Left cardiac atrium (tissue), 4 donors: ENCODE data around the gene SRGAP1. TPM values are rescaled to one million over a fixed set of nuclear protein-coding genes. Genes with fewer than 3 reads are reported as not detected.
A peak's percentile ranks its signal among the peaks of the same experiment; 100 is the strongest.
"Not testable (repeated sequence)": the region's sequence is repeated elsewhere in the genome, so short reads cannot be mapped to it uniquely, and the experiment has no call there.

Experiments used
- ATAC-seq, 2 donors: fragments of 200-7000 bp; cut with Tn5 transposase; one replicate each; pipeline ENCODE4 v1.9.1; 2020; ENCODE audit warnings: mild to moderate bottlenecking in 2 of 2, moderate library complexity in 2 of 2
- DNase-seq: peaks from one replicate; pipeline ENCODE4 v3.0.0-alpha.2; 2020
- intact Hi-C, 2 donors: fragments of 100-400 bp; cut with DNase I; formaldehyde crosslinking; loops; one replicate each; pipeline versions ENCODE4 v1.14.1 to v1.15.1; 2022 to 2023
- total RNA-seq, 2 donors: library from RNA; stranded (reverse); fragmentation: NEBNext Ultra II Directional; extraction: Animal tissue kit (Norgen Biotek cat#: 25700); gene quantifications; one replicate each; pipeline ENCODE4 v1.2.1, GENCODE V29; 2021
- donor health status: DM: no; HTN: yes; CAD: no.
- donor health status: DM: no; HTN: yes; CAD: no; lungs with severe emphysema.
- donor health status: DM: yes; HTN: yes; CAD: no.
- donor health status: Dilated cardiomyopathy.

SRGAP1 gene
- total RNA-seq, 2 donors from 2014 or later: 4.3 to 5.5 TPM

DNA sequence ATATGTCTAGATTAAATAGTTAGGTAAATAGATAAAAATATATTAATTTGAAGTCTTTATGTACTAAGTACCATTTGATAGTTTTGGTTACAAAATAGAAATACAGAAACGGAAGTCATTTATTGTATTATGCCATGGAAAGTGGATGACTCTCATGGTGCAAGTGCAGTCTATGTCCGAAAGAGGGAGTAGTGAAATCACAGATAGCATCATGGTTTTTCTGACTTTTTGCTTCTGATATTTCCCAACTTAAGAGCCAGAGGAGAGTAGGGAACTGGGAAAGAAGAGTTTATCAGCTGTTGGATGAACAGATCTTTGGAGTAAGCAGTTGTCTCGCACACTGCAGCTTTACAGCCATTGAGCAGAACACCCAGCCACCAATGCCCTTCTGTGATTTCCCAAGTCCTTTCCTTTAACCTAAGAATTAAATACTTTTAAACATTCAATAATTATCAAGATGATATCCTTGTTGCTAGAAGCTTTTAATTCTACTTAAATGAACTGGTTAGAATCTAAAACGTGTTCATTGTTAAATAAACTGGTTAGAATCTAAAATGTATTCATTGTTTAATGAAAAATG lies 18.4 kb upstream of the SRGAP1 start:
- ATAC-seq (peak; percentile 38 to 63), DNase-seq (no peak)
- intact Hi-C loops: loop anchor here in 1 of 2 donors (5.0 kb wide), 1 partner anchor 566 kb away; the partner anchor contains the start of gene C12orf56

DNA sequence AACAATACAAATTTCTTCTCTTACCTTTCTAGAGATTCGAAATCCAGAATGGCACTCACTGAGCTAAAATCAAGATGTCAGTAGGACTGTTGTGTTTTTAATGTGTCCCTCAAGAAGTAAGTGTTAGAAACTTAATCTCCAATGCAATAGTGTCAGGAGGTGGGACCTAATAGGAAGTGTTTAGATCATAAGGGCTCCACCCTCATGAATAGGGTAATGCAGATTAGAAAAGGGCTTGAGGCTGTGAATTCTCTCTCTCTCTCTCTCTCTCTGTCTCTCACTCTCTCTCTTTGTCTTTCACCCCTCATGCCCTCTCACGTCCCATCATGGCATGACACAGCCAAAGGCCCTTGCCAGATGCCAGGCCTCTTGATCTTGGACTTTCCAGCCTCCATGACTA lies 15.6 kb upstream of the SRGAP1 start:
- ATAC-seq (no peak), DNase-seq (no peak)
- intact Hi-C loops: loop anchor here in 1 of 2 donors (5.0 kb wide), 1 partner anchor 563 kb away; the partner anchor contains the start of gene C12orf56

DNA sequence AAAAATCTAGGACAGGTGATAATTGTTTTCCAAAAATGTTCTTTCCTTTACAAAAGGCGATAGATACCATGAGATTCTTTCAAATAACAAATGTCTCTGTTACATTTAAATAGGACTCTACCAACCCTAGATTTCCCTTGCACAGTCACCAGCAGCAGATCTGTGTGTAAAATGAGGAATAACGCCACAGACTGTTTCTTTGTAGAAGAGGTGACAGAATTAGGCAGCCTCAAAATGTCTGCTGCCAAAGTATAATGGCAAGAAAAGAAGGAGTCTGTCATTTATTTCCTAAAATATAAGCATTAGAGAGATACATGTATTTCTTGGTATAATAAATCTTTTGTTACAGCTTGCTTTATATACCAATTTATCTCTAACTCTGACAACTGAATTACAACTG lies 8.5 kb upstream of the SRGAP1 start:
- intact Hi-C loops: loop anchor here in 1 of 2 donors (2.0 kb wide), 1 partner anchor 421 kb away; no protein-coding TSS in a partner anchor
- ATAC-seq (no peak), DNase-seq (no peak)

DNA sequence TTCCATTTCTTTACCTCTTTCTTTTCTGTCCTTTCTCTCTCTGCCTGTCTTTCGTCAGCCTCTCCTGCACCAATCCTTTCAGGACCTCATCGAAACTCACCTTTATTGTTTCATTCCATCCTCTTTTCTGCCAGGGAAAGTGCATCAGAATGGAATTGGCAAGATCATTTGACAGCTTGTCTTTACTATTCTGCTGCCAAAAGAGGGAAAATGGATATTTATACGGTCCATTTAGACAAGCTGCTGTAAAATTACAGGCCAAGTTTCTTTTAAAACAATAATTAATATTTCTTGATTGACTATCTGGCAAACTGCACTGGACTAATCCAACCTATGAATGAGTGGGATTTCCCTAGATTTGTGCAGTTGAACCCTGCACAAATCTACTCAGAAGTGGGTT lies 7.6 kb upstream of the SRGAP1 start:
- ATAC-seq: no peak
- intact Hi-C loops: loop anchor here in 1 of 2 donors (2.0 kb wide), 1 partner anchor 420 kb away; no protein-coding TSS in a partner anchor
- no peak for DNase-seq

DNA sequence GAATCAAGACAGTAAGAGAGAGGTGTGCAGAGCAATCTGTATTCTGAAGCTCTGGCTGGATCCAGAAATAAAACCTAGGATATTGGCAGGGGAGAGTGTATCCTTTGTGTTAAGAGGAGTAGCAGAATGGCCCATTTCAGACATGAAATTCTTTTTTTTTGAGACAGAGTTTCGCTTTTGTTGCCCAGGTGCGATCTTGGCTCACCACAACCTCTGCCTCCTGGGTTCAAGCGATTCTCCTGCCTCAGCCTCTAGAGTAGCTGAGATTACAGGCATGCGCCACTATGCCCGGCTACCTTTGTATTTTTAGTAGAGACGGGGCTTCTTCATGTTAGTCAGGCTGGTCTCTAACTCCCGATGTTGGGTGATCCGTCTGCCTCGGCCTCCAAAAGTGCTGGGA lies 6.1 kb upstream of the SRGAP1 start:
- intact Hi-C loops: loop anchor here in 1 of 2 donors (2.0 kb wide), 1 partner anchor 418 kb away; no protein-coding TSS in a partner anchor
- no peak for DNase-seq
- no peak for ATAC-seq

- ATAC-seq (no peak), DNase-seq (no peak)
- intact Hi-C loops: loop anchor here (5.0 to 10.0 kb wide), 3 partner anchors 104 to 341 kb away; no protein-coding TSS in a partner anchor
Observed at GRCh38 chr12:63841011-63841410, 3.5 kb upstream of the SRGAP1 start.

DNA sequence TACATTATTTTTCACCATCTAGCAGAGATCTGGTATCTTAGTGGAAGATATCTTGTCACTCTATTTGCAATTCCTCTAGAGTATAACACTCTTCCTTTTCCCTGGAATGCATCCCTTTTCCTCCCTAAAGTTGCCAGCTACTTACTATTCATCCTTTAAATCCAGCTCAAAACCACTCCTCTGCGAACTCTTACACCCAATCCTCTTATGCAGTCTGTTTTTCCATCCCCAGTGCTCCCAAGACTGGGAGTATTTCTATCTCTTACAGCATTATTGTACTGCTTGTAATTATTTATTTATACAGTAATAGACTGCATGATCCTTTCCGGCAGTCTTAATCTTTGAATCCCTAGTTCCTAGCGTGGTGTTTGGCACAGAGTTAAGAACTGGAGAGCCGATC lies 2.9 kb upstream of the SRGAP1 start:
- DNase-seq: no peak
- intact Hi-C loops: loop anchor here (5.0 to 10.0 kb wide), 3 partner anchors 103 to 341 kb away; no protein-coding TSS in a partner anchor
- ATAC-seq: no peak

DNA sequence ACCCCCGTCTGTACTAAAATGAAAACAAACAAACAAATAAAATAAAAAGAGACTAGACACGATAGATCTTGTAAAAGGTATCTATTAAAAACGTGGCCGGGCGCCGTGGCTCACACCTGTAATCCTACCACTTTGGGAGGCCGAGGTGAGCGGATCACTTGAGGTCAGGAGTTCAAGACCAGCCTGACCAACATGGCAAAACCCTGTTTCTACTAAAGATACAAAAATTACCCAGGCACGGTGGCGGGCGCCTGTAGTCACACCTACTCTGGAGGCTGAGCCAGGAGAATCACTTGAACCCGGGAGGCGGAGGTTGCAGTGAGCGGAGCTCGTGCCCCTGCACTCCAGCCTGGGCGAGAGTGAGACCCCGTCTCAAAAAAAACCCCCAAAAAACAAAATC lies 1.8 kb upstream of the SRGAP1 start:
- intact Hi-C loops: loop anchor here (2.0 to 10.0 kb wide), 4 partner anchors 102 to 340 kb away; no protein-coding TSS in a partner anchor
- peak; percentile 26 for DNase-seq
- ATAC-seq: not testable (repeated sequence)

- ATAC-seq (no peak), DNase-seq (no peak)
- intact Hi-C loops: loop anchor here (2.0 to 10.0 kb wide), 4 partner anchors 102 to 339 kb away; no protein-coding TSS in a partner anchor
Observed at GRCh38 chr12:63843254-63843720, 1.2 kb upstream of the SRGAP1 start.

DNA sequence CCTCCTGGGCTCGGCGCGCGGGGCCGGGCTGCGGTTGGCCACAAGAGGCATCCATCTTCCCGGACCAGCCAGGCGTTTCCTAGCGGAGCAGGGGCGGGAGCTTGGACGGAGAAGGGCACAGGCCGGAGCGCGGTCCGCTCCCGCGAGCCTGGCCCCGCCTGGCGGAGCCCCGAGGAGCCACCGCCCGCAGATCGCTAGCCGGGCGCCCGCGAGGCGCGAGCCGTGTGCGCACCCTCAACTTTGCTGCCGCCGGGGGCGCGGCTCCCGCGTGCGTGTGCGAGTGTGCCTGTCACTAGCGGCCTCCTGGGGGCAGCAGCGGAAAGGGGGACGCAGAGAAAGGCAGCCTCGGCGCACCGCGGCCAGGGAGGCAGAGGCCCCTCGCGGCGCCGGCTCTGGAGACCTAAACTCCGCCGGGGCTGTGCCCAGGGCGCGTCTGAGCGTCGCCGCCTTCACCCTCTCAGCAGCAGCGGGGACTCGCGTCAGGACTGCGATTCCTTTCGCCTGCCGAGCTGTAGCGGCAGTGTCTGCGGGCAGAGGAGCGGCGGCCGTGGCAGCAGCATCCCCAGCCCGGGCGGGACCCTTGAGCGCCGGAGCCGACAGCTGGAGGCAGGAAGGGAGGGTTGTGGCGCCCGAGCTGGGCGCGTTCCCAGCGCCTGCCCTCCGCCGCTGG lies 644 bp upstream of the SRGAP1 start:
- intact Hi-C loops: loop anchor here (2.0 to 10.0 kb wide), 4 partner anchors 101 to 338 kb away; no protein-coding TSS in a partner anchor
- DNase-seq: peak; percentile 94
- ATAC-seq: peak; percentile 92 to 94

- no peak for ATAC-seq
- intact Hi-C loops: loop anchor here (10.0 kb wide), 2 partner anchors 99 to 239 kb away; no protein-coding TSS in a partner anchor
- DNase-seq: no peak
Observed at GRCh38 chr12:63845726-63846125, 1.2 kb downstream of the SRGAP1 start.

DNA sequence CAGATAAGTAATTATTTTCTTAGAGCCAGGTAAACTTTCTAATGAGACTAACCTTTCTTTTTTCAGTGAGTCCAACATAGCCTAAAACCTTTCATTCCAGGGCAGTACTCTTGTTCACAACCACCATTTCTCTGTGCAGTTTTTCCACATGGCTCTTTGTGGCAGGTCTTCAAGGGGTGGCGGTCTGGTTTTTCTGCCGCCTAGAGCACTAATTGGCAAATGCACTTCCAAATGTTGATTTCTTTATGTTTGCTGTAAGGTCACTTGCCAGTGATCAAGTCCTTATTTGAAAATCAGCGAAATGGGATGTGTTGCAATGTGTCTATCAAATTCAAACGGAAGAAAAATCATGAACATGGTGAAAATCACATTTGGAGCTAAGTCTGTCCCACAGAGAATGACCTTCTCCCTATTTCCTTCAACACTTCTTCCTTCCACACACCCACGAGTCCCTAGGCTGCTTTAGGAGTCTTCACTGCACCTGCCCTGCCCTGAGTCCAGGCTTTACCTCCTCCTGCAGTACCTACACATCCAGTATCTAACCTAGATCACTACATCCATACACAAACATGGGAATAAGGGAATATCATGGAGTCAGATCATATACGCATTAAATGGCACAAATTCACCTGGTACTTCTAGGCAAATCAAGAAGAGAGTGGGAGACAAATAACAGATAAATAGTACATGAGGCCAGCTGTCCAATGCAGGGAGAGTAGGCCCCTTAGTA lies 1.9 kb downstream of the SRGAP1 start:
- DNase-seq (no peak), ATAC-seq (no peak)
- intact Hi-C loops: loop anchor here (10.0 kb wide), 2 partner anchors 98 to 238 kb away; no protein-coding TSS in a partner anchor

GRCh38 chr12:63848450-63848849 lies 4.0 kb downstream of the SRGAP1 start:
- no peak for ATAC-seq
- intact Hi-C loops: loop anchor here (10.0 kb wide), 2 partner anchors 96 to 236 kb away; no protein-coding TSS in a partner anchor
- DNase-seq: no peak

DNA sequence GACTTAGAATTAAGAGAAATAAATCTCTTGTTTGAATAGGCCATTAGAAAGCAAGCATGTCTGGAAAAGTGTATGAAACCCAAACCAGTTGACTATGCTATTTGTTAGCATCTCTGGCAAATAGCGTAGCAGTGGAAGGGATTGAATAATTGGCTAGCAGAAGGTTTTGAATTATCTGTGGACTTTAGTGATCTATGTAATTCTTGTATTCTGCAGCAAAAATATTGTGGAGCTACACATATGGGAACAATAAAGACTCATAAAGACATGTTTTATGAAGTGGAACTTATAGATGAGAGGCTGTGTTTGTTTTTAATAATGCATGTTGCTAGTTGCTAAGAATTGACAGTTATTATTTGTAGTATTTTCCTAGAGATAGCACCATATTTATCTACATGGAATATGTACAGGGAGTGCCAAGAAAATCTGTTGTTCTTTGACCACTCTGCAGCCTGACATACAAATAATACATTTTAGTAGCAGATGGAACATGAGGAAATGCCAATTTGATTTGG lies 4.7 kb downstream of the SRGAP1 start:
- intact Hi-C loops: loop anchor here (10.0 kb wide), 2 partner anchors 96 to 236 kb away; no protein-coding TSS in a partner anchor
- ATAC-seq (no peak), DNase-seq (no peak)

GRCh38 chr12:63849641-63850040 lies 5.1 kb downstream of the SRGAP1 start:
- ATAC-seq (no peak), DNase-seq (no peak)
- intact Hi-C loops: loop anchor here (10.0 kb wide), 2 partner anchors 95 to 235 kb away; no protein-coding TSS in a partner anchor

DNA sequence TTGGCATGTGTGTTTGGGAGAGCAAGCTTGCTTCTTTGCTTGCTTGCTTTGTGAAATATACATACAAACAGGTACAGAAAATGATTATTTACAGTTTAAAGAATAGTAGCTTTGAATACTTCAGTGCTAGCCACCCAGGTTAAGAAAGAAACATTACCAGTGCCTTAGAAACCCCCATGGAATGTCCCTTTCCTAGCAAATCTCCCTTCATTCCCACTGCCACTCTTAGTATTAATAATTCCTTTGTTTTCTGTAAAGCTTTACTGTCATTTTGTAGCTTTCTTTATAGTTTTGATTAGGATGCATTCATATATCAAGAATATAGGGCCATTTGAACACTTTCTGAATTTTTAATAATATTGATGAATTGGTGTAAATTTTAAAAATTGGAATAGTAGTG lies 9.5 kb downstream of the SRGAP1 start:
- ATAC-seq: no peak
- intact Hi-C loops: no loop called here
- no peak for DNase-seq

DNA sequence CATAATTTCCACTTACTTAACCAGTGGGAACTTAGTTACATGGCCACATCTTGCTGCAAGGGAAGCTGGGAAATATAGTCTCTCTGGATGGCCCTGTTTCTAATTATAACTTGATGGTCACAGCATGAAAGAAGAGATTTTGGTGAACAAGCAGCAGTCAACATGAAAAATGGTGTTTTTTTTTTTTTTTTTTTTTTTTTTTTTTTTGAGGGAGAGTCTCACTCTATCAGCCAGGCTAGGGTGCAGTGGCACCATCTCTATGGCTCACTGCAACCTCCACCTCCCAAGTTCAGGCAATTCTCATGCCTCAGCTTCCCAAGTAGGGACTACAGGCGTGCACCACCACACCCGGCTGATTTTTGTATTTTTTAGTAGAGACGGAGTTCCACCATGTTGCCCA lies 10.8 kb downstream of the SRGAP1 start:
- ATAC-seq: no peak
- intact Hi-C loops: no loop called here
- DNase-seq: no peak

DNA sequence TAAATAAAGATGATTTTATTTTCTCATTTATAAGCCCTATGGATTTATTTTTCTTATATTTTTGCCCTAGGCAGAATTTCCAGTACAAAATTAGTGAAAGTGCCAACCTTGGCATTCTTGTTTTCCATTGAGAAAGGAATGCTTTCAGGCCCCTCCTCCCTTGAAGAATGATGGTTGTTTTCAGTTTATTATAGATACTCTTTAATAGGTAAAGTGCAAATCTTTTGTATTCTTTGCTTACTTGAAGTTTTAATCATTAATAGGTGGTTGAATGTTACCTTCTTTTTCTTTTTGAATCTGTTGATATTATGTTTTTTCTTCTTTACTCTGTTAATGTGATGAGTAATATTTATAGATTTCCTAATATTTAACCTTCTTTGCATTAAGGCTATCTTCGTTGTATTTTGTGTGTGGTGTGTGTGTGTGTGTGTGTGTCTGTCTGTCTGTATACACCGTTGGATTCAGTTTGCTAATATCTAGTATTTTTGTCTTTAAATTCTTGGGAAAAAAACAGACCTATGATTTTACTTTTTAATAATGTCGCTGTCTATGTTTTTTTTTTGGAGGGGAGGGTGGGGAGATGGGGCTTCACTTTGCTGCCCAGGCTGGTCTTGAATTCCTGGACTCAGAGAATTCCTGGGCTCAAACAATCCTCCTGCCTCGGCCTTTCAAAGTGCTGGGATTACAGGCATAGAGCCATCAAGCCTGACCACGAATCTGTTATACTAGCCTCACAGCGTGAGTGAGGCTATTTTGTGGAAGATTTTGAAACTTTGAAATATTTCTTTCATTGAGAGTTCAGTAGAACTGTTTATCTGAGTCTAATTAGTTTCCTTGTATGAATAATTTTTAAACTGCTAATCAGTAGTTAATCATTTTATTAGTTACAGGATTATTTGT lies 13.5 kb downstream of the SRGAP1 start:
- ATAC-seq: no peak
- intact Hi-C loops: no loop called here
- no peak for DNase-seq
